WTC11 (cell line): ENCODE results near the gene ZNF81. TPM values are rescaled to one million over a fixed set of nuclear protein-coding genes. Genes with fewer than 3 reads are reported as not detected.
"Not testable (repeated sequence)": the region's sequence is repeated elsewhere in the genome, so short reads cannot be mapped to it uniquely, and the experiment has no call there.

Source experiments
- ATAC-seq: fragments of 200-7000 bp; cut with Tn5 transposase; 2 replicates; pipeline ENCODE4 v1.10.0; 2021; ENCODE audit warnings: mild to moderate bottlenecking, moderate library complexity
- CTCF ChIA-PET: fragments of 300-600 bp; sonication (Branson Sonifier 250); formaldehyde crosslinking; loops from one replicate; lab custom pipeline; 2021; ENCODE audit warnings: antibody characterized with exemption; lab: Charles Lee
- POLR2A ChIA-PET: fragments of 350-600 bp; sonication (Branson Sonifier 250); formaldehyde crosslinking; loops from one replicate; lab custom pipeline; 2021; ENCODE audit warnings: antibody characterized with exemption; lab: Charles Lee
- DNase-seq: peaks from one replicate; pipeline ENCODE4 v3.0.0; 2021; ENCODE audit warnings: low spot score
- H3K27ac Mint-ChIP-seq: 2 replicates; pipeline ENCODE4 v1.8.0; 2021; ENCODE audit warnings: mixed read lengths
- H3K27me3 Mint-ChIP-seq: 2 replicates; pipeline ENCODE4 v1.8.0; 2021; ENCODE audit warnings: low read depth, mild to moderate bottlenecking, moderate library complexity, mixed read lengths
- H3K36me3 Mint-ChIP-seq: 2 replicates; pipeline ENCODE4 v1.8.0; 2021; ENCODE audit warnings: mixed read lengths
- H3K4me1 Mint-ChIP-seq: 2 replicates; pipeline ENCODE4 v1.8.0; 2022; ENCODE audit warnings: mixed read lengths
- H3K4me3 Mint-ChIP-seq: 2 replicates; pipeline ENCODE4 v1.8.0; 2021; ENCODE audit warnings: mild to moderate bottlenecking, moderate library complexity, mixed read lengths
- H3K9me3 Mint-ChIP-seq: 2 replicates; pipeline ENCODE4 v1.8.0; 2021; ENCODE audit warnings: mixed read lengths
- CBFB ChIP-seq: sonication (generic); formaldehyde crosslinking; IDR thresholded peaks from 2 replicates; pipeline ENCODE4 v1.8.1; 2022; ENCODE audit warnings: mild to moderate bottlenecking, low read depth, missing genetic modification reagents
- FOXP4 ChIP-seq: sonication (generic); formaldehyde crosslinking; IDR thresholded peaks from 2 replicates; pipeline ENCODE4 v1.8.0; 2022; ENCODE audit warnings: mild to moderate bottlenecking, missing genetic modification reagents
- GABPB1 ChIP-seq: sonication (generic); formaldehyde crosslinking; IDR thresholded peaks from 2 replicates; pipeline ENCODE4 v1.8.1; 2023; ENCODE audit warnings: mild to moderate bottlenecking, missing genetic modification reagents
- HMGXB4 ChIP-seq: sonication (generic); formaldehyde crosslinking; IDR thresholded peaks from 2 replicates; pipeline ENCODE4 v1.8.1; 2023; ENCODE audit warnings: mild to moderate bottlenecking, moderate library complexity, missing genetic modification reagents
- JAZF1 ChIP-seq: fragments of 250-450 bp; sonication (Bioruptor Pico); IDR thresholded peaks from 2 replicates; pipeline ENCODE4 v1.9.0; 2021; ENCODE audit warnings: moderate library complexity, mild to moderate bottlenecking, inconsistent platforms
- JUN ChIP-seq: sonication (generic); formaldehyde crosslinking; IDR thresholded peaks from 2 replicates; pipeline ENCODE4 v1.8.0; 2023; ENCODE audit warnings: mild to moderate bottlenecking, missing genetic modification reagents
- NR2C2 ChIP-seq: sonication (generic); formaldehyde crosslinking; IDR thresholded peaks from 2 replicates; pipeline ENCODE4 v1.8.0; 2022; ENCODE audit warnings: mild to moderate bottlenecking, missing genetic modification reagents
- TCF7 ChIP-seq: sonication (generic); formaldehyde crosslinking; IDR thresholded peaks from 2 replicates; pipeline ENCODE4 v1.8.0; 2022; ENCODE audit warnings: mild to moderate bottlenecking, low read depth, missing genetic modification reagents, moderate library complexity
- TEAD1 ChIP-seq: sonication (generic); formaldehyde crosslinking; IDR thresholded peaks from 2 replicates; pipeline ENCODE4 v1.8.0; 2022; ENCODE audit warnings: mild to moderate bottlenecking, missing genetic modification reagents
- TP53 ChIP-seq: sonication (generic); formaldehyde crosslinking; IDR thresholded peaks from 2 replicates; pipeline ENCODE4 v1.8.1; 2023; ENCODE audit warnings: mild to moderate bottlenecking, missing genetic modification reagents
- ZBTB21 ChIP-seq: sonication (generic); formaldehyde crosslinking; IDR thresholded peaks from 2 replicates; pipeline ENCODE4 v1.8.1; 2023; ENCODE audit warnings: mild to moderate bottlenecking, missing genetic modification reagents, borderline replicate concordance
- ZNF121 ChIP-seq: sonication (generic); formaldehyde crosslinking; IDR thresholded peaks from 2 replicates; pipeline ENCODE4 v1.8.0; 2023; ENCODE audit warnings: missing genetic modification reagents
- ZNF281 ChIP-seq: sonication (generic); formaldehyde crosslinking; IDR thresholded peaks from 2 replicates; pipeline ENCODE4 v1.8.0; 2023; ENCODE audit warnings: mild to moderate bottlenecking, missing genetic modification reagents
- total RNA-seq: library from RNA; stranded (reverse); gene quantifications from 3 replicates; pipeline ENCODE4 v1.2.3, GENCODE V29; 2021

ZNF81 gene
- total RNA-seq, 1 experiment from 2014 or later: 12.0 TPM

GRCh38 chrX:47941423-47941822, 104.7 kb downstream of the ZNF81 start:
- H3K27me3 Mint-ChIP-seq: no peaks in the 10 kb centered on the region; the same call in 1 of the 2 replicates
- no peaks in the 10 kb centered on the region for H3K36me3 Mint-ChIP-seq
- ChIA-PET POLR2A (no interaction called here), CTCF (no interaction called here)
- no peak overlapping the region for H3K4me3 Mint-ChIP-seq
- no peak overlapping the region for H3K27ac Mint-ChIP-seq
- ATAC-seq (no peak), DNase-seq (no peak)
- H3K4me1 Mint-ChIP-seq: peaks cover 4% of the 10 kb centered on the region; the same call in 1 of the 2 replicates
- peaks cover 17% of the 10 kb centered on the region for H3K9me3 Mint-ChIP-seq
- no peak for TF ChIP-seq ZNF281 (CRISPR knock-in tag)
- no peak for TF ChIP-seq ZBTB21 (CRISPR knock-in tag)
- no peak for TF ChIP-seq TP53 (CRISPR knock-in tag)
- no peak for TF ChIP-seq NR2C2
- TF ChIP-seq TEAD1 (CRISPR knock-in tag): no peak
- no peak for TF ChIP-seq TCF7 (CRISPR knock-in tag)
- TF ChIP-seq CBFB (CRISPR knock-in tag): no peak
- no peak for TF ChIP-seq GABPB1 (CRISPR knock-in tag)
- TF ChIP-seq HMGXB4 (CRISPR knock-in tag): no peak
- no peak for TF ChIP-seq FOXP4
- TF ChIP-seq, all 79 proteins: peak for 0

- H3K27ac Mint-ChIP-seq, CTCF ChIA-PET, ATAC-seq, POLR2A ChIA-PET, H3K4me1 Mint-ChIP-seq, H3K27me3 Mint-ChIP-seq, H3K36me3 Mint-ChIP-seq, H3K4me3 Mint-ChIP-seq, DNase-seq: not testable (repeated sequence)
- peaks cover 22% of the 10 kb centered on the region for H3K9me3 Mint-ChIP-seq
These were observed 118.6 kb downstream of the ZNF81 start for GRCh38 chrX:47955295-47955694.

- Mint-ChIP-seq H3K4me3 (no peak overlapping the region), H3K9me3 (peaks cover 22% of the 10 kb centered on the region), H3K27ac (no peak overlapping the region), H3K4me1 (peaks cover 4% of the 10 kb centered on the region; the same call in 1 of the 2 replicates), H3K27me3 (no peaks in the 10 kb centered on the region; the same call in 1 of the 2 replicates), H3K36me3 (peaks cover 2% of the 10 kb centered on the region; the same call in 1 of the 2 replicates)
- TF ChIP-seq JUN (CRISPR knock-in tag): no peak
- no peak for TF ChIP-seq JAZF1
- no peak for TF ChIP-seq TP53 (CRISPR knock-in tag)
- TF ChIP-seq ZNF121 (CRISPR knock-in tag): no peak
- ChIA-PET POLR2A (no interaction called here), CTCF (no interaction called here)
- no peak for DNase-seq
- ATAC-seq: no peak
These were observed 119.3 kb downstream of the ZNF81 start for GRCh38 chrX:47956016-47956415.

GRCh38 chrX:47958206-47958605, 121.5 kb downstream of the ZNF81 start:
- H3K4me1 Mint-ChIP-seq, H3K27ac Mint-ChIP-seq, POLR2A ChIA-PET, DNase-seq, ATAC-seq, H3K4me3 Mint-ChIP-seq, H3K27me3 Mint-ChIP-seq: not testable (repeated sequence)
- Mint-ChIP-seq H3K36me3 (peaks cover 17% of the 10 kb centered on the region), H3K9me3 (peaks cover 22% of the 10 kb centered on the region)
- CTCF ChIA-PET: interaction anchor here (0.9 to 1.6 kb wide), 2 partner anchors 22 to 151 kb away, joined by 3 to 7 read pairs; no protein-coding TSS in a partner anchor
